HepG2 (cell line): ENCODE measurements around the gene ELN. TPM values are rescaled to one million over a fixed set of nuclear protein-coding genes. Genes with fewer than 3 reads are reported as not detected.

ENCODE experiments used
- ATAC-seq: fragments of 200-7000 bp; cut with Tn5 transposase; 3 replicates; pipeline ENCODE4 v1.9.1; 2020; ENCODE audit warnings: mild to moderate bottlenecking, moderate library complexity
- BruUV-seq: library from RNA; stranded (reverse); fragments of 400-500 nt; replicated peaks from 2 replicates; lab custom pipeline; 2021; lab: Mats Ljungman, UMichigan
- CTCF ChIA-PET: fragments of 300-600 bp; formaldehyde crosslinking; extraction: SDS; loops from one replicate; lab custom pipeline; 2021; ENCODE audit warnings: low total read pairs, inconsistent platforms, low intra/inter-chr PET ratio; lab: Yijun Ruan, JAX
- POLR2A ChIA-PET: fragments of 350-600 bp; sonication (Branson Sonifier 250); formaldehyde crosslinking; loops from one replicate; lab custom pipeline; 2020; ENCODE audit warnings: antibody characterized with exemption, inconsistent platforms; lab: Yijun Ruan, JAX
- DNase-seq: peaks from one replicate; pipeline ENCODE4 v3.0.0-alpha.2; 2015; ENCODE audit warnings: low spot score
- FAIRE-seq: peaks from 3 replicates; lab custom pipeline; 2011; peaks lifted over from hg19 to GRCh38; lab: Jason Lieb, UNC
- H2AFZ ChIP-seq: one replicate; pipeline ENCODE4 v1.6.1; 2011; ENCODE audit warnings: low read length, inconsistent platforms
- H3K27ac ChIP-seq: fragments of 300-600 bp; 3 replicates; pipeline ENCODE4 v1.8.0; 2011; ENCODE audit warnings: mixed run types, mild to moderate bottlenecking, mixed read lengths, low read length, inconsistent platforms; ENCODE audit not compliant: insufficient read depth; ENCODE audit errors: extremely low read length
- H3K27me3 ChIP-seq, 2 experiments: fragments of 200-600 bp in 1 of 2; 2 replicates in 1 of 2; 3 replicates in 1 of 2; pipeline versions ENCODE4 v1.6.0 to v1.8.0; 2011; ENCODE audit warnings: low read length in 2 of 2, mild to moderate bottlenecking in 2 of 2, moderate library complexity in 2 of 2, inconsistent platforms in 1 of 2; ENCODE audit not compliant: insufficient read depth in 2 of 2, control insufficient read depth in 1 of 2
- H3K36me3 ChIP-seq, 2 experiments: fragments of 200-600 bp in 1 of 2; replicated peaks in 1 of 2; 2 replicates in 1 of 2; 3 replicates in 1 of 2; pipeline versions ENCODE4 v1.5.1 to v1.8.0; 2011; ENCODE audit warnings: low read length in 2 of 2, inconsistent platforms in 1 of 2; ENCODE audit not compliant: insufficient read depth in 2 of 2, control insufficient read depth in 1 of 2
- H3K4me1 ChIP-seq: 2 replicates; pipeline ENCODE4 v1.5.1; 2012; ENCODE audit warnings: low read length, inconsistent platforms; ENCODE audit not compliant: insufficient read depth
- H3K4me2 ChIP-seq: 2 replicates; pipeline ENCODE4 v1.6.0; 2011; ENCODE audit warnings: low read depth, low read length, inconsistent platforms
- H3K4me3 ChIP-seq, 3 experiments: fragments of 200-600 bp in 1 of 3; sonication (generic), shearing (Covaris generic) in 1 of 3; replicated peaks in 1 of 3; 2 replicates each; pipeline ENCODE4 v1.5.1; 2011 to 2016; ENCODE audit warnings: low read length in 3 of 3, inconsistent platforms in 2 of 3, low read depth in 2 of 3, mild to moderate bottlenecking in 2 of 3, control low read depth in 1 of 3, mixed read lengths in 1 of 3; ENCODE audit not compliant: insufficient read depth in 1 of 3
- H3K79me2 ChIP-seq: one replicate; pipeline ENCODE4 v1.6.1; 2011; ENCODE audit warnings: low read length, inconsistent platforms; ENCODE audit not compliant: insufficient read depth
- H3K9ac ChIP-seq: 2 replicates; pipeline ENCODE4 v1.6.0; 2011; ENCODE audit warnings: mild to moderate bottlenecking, low read depth, low read length, inconsistent platforms; ENCODE audit not compliant: insufficient read depth
- H3K9me3 ChIP-seq: 2 replicates; pipeline ENCODE4 v1.5.1; 2012; ENCODE audit warnings: mild to moderate bottlenecking, low read length
- H4K20me1 ChIP-seq: 2 replicates; pipeline ENCODE4 v1.6.0; 2011; ENCODE audit warnings: inconsistent platforms, mild to moderate bottlenecking, low read length, moderate library complexity; ENCODE audit not compliant: insufficient read depth
- CC2D1A ChIP-seq: sonication (generic); formaldehyde crosslinking; IDR thresholded peaks from 2 replicates; pipeline ENCODE4 v1.8.1; 2023; ENCODE audit warnings: mild to moderate bottlenecking, missing genetic modification reagents
- KAT8 ChIP-seq: IDR thresholded peaks from 2 replicates; pipeline ENCODE4 v1.6.1; 2016; ENCODE audit warnings: missing genetic modification reagents, missing compliant biosample characterization
- LCORL ChIP-seq, 2 experiments: fragments of 450-650 bp in 1 of 2; sonication (generic) in 1 of 2; formaldehyde crosslinking in 1 of 2; IDR thresholded peaks; 2 replicates each; pipeline versions ENCODE4 v1.5.0 to v1.6.1; 2017 to 2020; ENCODE audit warnings: antibody characterized with exemption in 1 of 2, missing genetic modification reagents in 1 of 2
- NFIB ChIP-seq: sonication (generic); formaldehyde crosslinking; IDR thresholded peaks from 2 replicates; pipeline ENCODE4 v1.9.0; 2021; ENCODE audit warnings: missing genetic modification reagents, mild to moderate bottlenecking, borderline replicate concordance
- SIX4 ChIP-seq: sonication (generic); formaldehyde crosslinking; IDR thresholded peaks from 2 replicates; pipeline ENCODE4 v1.4.0; 2020; ENCODE audit warnings: missing genetic modification reagents
- ZNF124 ChIP-seq: sonication (generic); formaldehyde crosslinking; IDR thresholded peaks from 2 replicates; pipeline ENCODE4 v1.4.0; 2020; ENCODE audit warnings: missing genetic modification reagents
- ZNF354B ChIP-seq: sonication (generic); formaldehyde crosslinking; IDR thresholded peaks from 2 replicates; pipeline ENCODE4 v1.8.0; 2022; ENCODE audit warnings: mild to moderate bottlenecking, missing genetic modification reagents
- ZNF598 ChIP-seq: sonication (generic); formaldehyde crosslinking; IDR thresholded peaks from 2 replicates; pipeline ENCODE4 v1.5.1; 2020; ENCODE audit warnings: mild to moderate bottlenecking, missing genetic modification reagents, borderline replicate concordance
- ZNF776 ChIP-seq: sonication (generic); formaldehyde crosslinking; IDR thresholded peaks from 2 replicates; pipeline ENCODE4 v1.4.0; 2020; ENCODE audit warnings: mild to moderate bottlenecking, missing genetic modification reagents
- ZNF841 ChIP-seq: sonication (generic); formaldehyde crosslinking; IDR thresholded peaks from 2 replicates; pipeline ENCODE4 v1.8.1; 2023; ENCODE audit warnings: missing genetic modification reagents, borderline replicate concordance
- WGBS: methylation state at CpG from one replicate; pipeline ENCODE4 v1.1.6; 2017; ENCODE audit warnings: low lambda C conversion rate; 5-methylcytosine and 5-hydroxymethylcytosine counted together
- in situ Hi-C: cut with HindIII; loops from 2 replicates; pipeline ENCODE4 v1.10.0; 2017; ENCODE audit warnings: low pct_unique_long_range_greater_than_20kb; ENCODE audit not compliant: extremely low pct_ligation_motif_present
- intact Hi-C: fragments of 100-400 bp; cut with micrococcal nuclease; formaldehyde crosslinking; loops from one replicate; pipeline ENCODE4 v1.10.0; 2022; ENCODE audit not compliant: unreplicated experiment
- polyA plus RNA-seq, 8 experiments: library from polyadenylated mRNA; depleted of rRNA in 3 of 8; stranded (reverse) in 7 of 8; unstranded in 1 of 8; fragments of >200 nt; fragmentation: Illumina TruSeq in 4 of 8; extraction: Trizol in 4 of 8; gene quantifications; 2 replicates each; pipeline versions ENCODE4 v1.2.1 to v1.2.3, GENCODE V29; 2011 to 2016; ENCODE audit warnings: low read depth in 4 of 8, missing spikeins in 1 of 8, mixed read lengths in 1 of 8; ENCODE audit not compliant: insufficient read depth in 1 of 8
- total RNA-seq, 5 experiments: library from RNA; depleted of rRNA; stranded (reverse); fragments of >200 nt; fragmentation: Illumina TruSeq; extraction: Trizol; gene quantifications; 2 replicates each; pipeline ENCODE4 v1.2.3, GENCODE V29; 2016; ENCODE audit warnings: low read depth in 1 of 5
- TF ChIP-seq, protein P1 (sequence below): sonication (generic); IDR thresholded peaks from 2 replicates; pipeline ENCODE4 v1.6.1; 2016; ENCODE audit warnings: low read depth, borderline replicate concordance
- TF ChIP-seq, protein P2 (sequence below): sonication (generic); formaldehyde crosslinking; IDR thresholded peaks from 2 replicates; pipeline ENCODE4 v1.4.0; 2020; ENCODE audit warnings: mild to moderate bottlenecking, missing genetic modification reagents

The ELN gene
- total and polyA plus RNA-seq, 2 of the 13 experiments (the other 11 are each of a cell fraction or from before 2014, with no cell fraction given) = 0.15 to 0.37 TPM

DNA sequence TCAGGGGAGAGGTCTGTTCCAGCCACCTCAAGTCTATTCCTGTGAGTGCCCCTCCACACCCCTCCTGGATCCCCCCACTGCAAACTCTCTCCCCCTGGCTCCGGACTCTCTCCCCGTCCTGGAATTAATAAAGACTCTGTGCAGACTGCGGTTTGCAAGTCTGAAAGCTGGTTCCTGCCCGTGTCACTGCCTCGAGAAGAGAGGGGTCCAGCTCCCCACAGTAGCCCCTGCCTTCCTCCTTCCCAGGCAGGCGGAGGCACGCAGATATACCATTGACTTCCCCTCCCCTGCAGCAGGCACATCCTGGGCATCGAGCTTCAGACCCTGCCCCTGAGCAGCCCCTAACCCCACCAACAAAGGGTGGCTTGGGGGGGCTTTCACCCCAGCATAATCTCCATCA, 2.2 kb upstream of the ELN start:
- no peak overlapping the region for H3K4me3 ChIP-seq
- FAIRE-seq (no peak), ATAC-seq (no peak), DNase-seq (no peak)
- H3K36me3 ChIP-seq = no peaks in the 10 kb centered on the region
- no peak overlapping the region for H3K27ac ChIP-seq
- no peak overlapping the region for H3K9ac ChIP-seq
- H3K27me3 ChIP-seq = peaks cover 16 to 56% of the 10 kb centered on the region in 2 experiments
- TF ChIP-seq, protein P1, sequence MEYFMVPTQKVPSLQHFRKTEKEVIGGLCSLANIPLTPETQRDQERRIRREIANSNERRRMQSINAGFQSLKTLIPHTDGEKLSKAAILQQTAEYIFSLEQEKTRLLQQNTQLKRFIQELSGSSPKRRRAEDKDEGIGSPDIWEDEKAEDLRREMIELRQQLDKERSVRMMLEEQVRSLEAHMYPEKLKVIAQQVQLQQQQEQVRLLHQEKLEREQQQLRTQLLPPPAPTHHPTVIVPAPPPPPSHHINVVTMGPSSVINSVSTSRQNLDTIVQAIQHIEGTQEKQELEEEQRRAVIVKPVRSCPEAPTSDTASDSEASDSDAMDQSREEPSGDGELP = no peak
- no peak for TF ChIP-seq ZNF776 (CRISPR knock-in tag)
- no peak for TF ChIP-seq CC2D1A (CRISPR knock-in tag)
- no peak for TF ChIP-seq LCORL (IDR thresholded peaks at IDR 0.05)
- TF ChIP-seq LCORL (CRISPR knock-in tag; IDR thresholded peaks at IDR 0.05) = no peak
- TF ChIP-seq, protein P2, sequence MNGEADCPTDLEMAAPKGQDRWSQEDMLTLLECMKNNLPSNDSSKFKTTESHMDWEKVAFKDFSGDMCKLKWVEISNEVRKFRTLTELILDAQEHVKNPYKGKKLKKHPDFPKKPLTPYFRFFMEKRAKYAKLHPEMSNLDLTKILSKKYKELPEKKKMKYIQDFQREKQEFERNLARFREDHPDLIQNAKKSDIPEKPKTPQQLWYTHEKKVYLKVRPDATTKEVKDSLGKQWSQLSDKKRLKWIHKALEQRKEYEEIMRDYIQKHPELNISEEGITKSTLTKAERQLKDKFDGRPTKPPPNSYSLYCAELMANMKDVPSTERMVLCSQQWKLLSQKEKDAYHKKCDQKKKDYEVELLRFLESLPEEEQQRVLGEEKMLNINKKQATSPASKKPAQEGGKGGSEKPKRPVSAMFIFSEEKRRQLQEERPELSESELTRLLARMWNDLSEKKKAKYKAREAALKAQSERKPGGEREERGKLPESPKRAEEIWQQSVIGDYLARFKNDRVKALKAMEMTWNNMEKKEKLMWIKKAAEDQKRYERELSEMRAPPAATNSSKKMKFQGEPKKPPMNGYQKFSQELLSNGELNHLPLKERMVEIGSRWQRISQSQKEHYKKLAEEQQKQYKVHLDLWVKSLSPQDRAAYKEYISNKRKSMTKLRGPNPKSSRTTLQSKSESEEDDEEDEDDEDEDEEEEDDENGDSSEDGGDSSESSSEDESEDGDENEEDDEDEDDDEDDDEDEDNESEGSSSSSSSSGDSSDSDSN (CRISPR knock-in tag) = no peak
- TF ChIP-seq ZNF354B (CRISPR knock-in tag) = no peak
- no peak for TF ChIP-seq ZNF124 (CRISPR knock-in tag)
- TF ChIP-seq SIX4 = no peak
- TF ChIP-seq KAT8 (CRISPR knock-in tag) = no peak
- TF ChIP-seq ZNF598 (CRISPR knock-in tag) = no peak
- no peak for TF ChIP-seq NFIB (CRISPR knock-in tag)
- no peak for TF ChIP-seq ZNF841 (CRISPR knock-in tag)
- intact Hi-C loops = no loop called here
- POLR2A ChIA-PET = no interaction called here
- no peaks in the 10 kb centered on the region for H4K20me1 ChIP-seq
- no peak overlapping the region for H3K4me2 ChIP-seq
- H3K4me1 ChIP-seq = peaks cover 12% of the 10 kb centered on the region
- H3K79me2 ChIP-seq = no peaks in the 10 kb centered on the region
- WGBS = 20% methylated on average over 8 of the region's 8 CpGs
- no peaks in the 10 kb centered on the region for H3K9me3 ChIP-seq
- in situ Hi-C loops = no loop called here
- CTCF ChIA-PET = interaction anchor here (1.5 kb wide), 1 partner anchor 160 kb away, joined by 12 read pairs; no protein-coding TSS in a partner anchor
- H2AFZ ChIP-seq = no peak overlapping the region
- no TSS peak for BruUV-seq
